Fibroblast of the aortic adventitia (primary cell): ENCODE data around the gene TRAK1. TPM values are rescaled to one million over a fixed set of nuclear protein-coding genes. Genes with fewer than 3 reads are reported as not detected.
"Not testable (repeated sequence)": the region's sequence is repeated elsewhere in the genome, so short reads cannot be mapped to it uniquely, and the experiment has no call there.

Source experiments
- DNase-seq: peaks from one replicate; pipeline ENCODE4 v3.0.0-alpha.2; 2010; ENCODE audit warnings: low read depth
- H3K4me3 ChIP-seq: 2 replicates; pipeline ENCODE4 v1.5.1; 2011; ENCODE audit warnings: low read depth, mild to moderate bottlenecking, control low read depth, low read length, moderate library complexity
- CTCF ChIP-seq: IDR thresholded peaks from 2 replicates; pipeline ENCODE4 v1.5.1; 2011; ENCODE audit warnings: mild to moderate bottlenecking, low read length, control low read depth, inconsistent platforms; ENCODE audit not compliant: insufficient read depth
- total RNA-seq: library from RNA; depleted of rRNA; stranded (reverse); fragments of >200 nt; gene quantifications from 2 replicates; pipeline ENCODE4 v1.2.3, GENCODE V29; 2012; ENCODE audit warnings: low replicate concordance

TRAK1 gene
- total RNA-seq, 1 donor = 51.6 TPM

GRCh38 chr3:42102571-42102970 lies 11.4 kb downstream of the TRAK1 start:
- no peak for DNase-seq
- TF ChIP-seq CTCF = no peak
- no peak overlapping the region for H3K4me3 ChIP-seq

- DNase-seq, H3K4me3 ChIP-seq: not testable (repeated sequence)
These were observed 12.9 kb downstream of the TRAK1 start for GRCh38 chr3:42103921-42104665.

GRCh38 chr3:42105994-42106393 lies 14.8 kb downstream of the TRAK1 start:
- H3K4me3 ChIP-seq = not testable (repeated sequence)

GRCh38 chr3:42106646-42107045 lies 15.5 kb downstream of the TRAK1 start:
- DNase-seq = no peak
- H3K4me3 ChIP-seq = no peak overlapping the region
- no peak for TF ChIP-seq CTCF

More at GRCh38 chr3:42105994-42106393, 14.8 kb downstream of the TRAK1 start:
- not testable (repeated sequence) for DNase-seq

- DNase-seq = no peak
- H3K4me3 ChIP-seq = no peak overlapping the region
- no peak for TF ChIP-seq CTCF
These were observed 19.5 kb downstream of the TRAK1 start for GRCh38 chr3:42110631-42111030.

GRCh38 chr3:42114130-42114725 lies 23.1 kb downstream of the TRAK1 start:
- DNase-seq = no peak
- TF ChIP-seq CTCF = no peak

GRCh38 chr3:42115215-42115614 lies 24.1 kb downstream of the TRAK1 start:
- no peak for DNase-seq
- no peak for TF ChIP-seq CTCF
- no peak overlapping the region for H3K4me3 ChIP-seq

More at GRCh38 chr3:42114130-42114725, 23.1 kb downstream of the TRAK1 start:
- H3K4me3 ChIP-seq = no peak overlapping the region

GRCh38 chr3:42115946-42116345 lies 24.8 kb downstream of the TRAK1 start:
- no peak overlapping the region for H3K4me3 ChIP-seq
- no peak for DNase-seq
- no peak for TF ChIP-seq CTCF
